NCI-H446 treated with DMSO at 0.1 percent for 48 hours (cell line): ENCODE measurements around the gene WDR4.
"Not testable (repeated sequence)": the region's sequence is repeated elsewhere in the genome, so short reads cannot be mapped to it uniquely, and the experiment has no call there.

ENCODE experiments used
- DNase-seq: peaks from one replicate; lab custom pipeline; 2025; lab: John Stamatoyannopoulos, UW

The WDR4 gene

DNA sequence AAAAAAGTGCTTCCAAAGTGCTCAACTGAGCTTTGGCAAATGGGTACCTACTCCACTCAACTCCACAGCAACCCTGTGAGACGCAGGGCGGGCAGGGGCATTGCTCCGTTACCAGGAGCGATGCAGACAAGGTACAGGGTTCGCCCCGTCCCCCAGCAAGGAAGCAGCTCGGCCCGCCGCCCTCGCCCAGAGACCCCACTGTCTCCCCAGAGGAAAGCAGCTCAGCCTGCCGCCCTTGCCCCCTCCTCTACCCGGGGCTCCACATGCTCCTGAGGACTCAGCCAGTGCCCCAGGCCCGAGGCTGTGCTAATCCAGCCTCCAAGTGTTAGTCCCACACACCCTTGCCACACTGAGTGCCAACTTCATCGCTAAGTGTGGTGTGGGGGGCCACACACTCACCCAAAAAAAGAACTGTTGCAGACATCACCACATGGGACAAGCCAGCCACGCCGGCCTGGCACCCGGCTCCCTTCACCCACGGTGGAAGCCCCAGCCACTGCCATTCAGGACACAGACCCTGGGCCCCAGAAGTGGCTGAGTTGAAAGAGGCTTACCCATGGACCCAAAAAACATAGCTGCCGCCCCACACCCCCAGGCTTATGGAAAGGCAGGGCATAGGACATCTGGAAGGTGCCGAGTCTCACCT, 26.3 kb downstream of the WDR4 start:
- DNase-seq, result no peak

DNA sequence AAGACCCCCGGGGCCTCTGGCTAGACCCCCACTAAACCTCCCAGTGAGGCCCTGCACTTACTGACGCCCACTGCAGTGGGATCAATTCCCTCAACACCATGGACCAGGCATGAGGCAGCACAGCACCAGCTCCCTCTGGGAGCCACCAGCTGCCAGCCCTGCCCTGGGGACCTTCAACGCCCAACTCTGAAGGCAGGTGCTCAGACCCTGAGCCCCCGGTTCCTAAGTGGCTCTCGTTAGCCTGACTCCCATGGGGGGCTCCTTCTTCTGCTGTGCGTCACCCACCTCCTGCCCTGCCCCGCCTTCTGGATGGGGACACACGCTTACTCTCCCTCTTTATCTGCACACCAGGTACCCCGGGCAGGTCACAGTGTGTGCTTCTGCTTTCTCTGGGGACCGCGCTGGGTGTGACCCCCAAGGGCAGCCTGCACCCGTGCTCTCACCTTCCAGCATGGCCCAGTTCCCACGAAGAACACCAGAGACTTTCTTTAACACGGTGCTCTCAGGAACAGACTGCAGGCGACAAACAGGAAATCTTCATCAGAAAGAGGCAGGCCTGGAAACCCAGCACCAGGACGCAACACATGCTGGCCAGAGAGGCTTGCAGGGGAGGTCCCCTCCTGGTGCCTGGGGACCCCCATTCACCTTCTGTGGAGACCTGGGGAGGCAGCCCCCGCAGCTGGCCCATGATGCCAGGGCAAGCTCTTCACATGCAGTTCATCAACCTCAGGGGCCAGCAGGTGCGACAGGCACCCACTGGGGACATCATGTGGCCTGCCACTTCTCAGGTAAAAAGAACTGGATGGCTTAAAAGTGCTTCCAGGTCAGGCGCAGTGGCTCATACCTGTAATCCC, 27.3 kb downstream of the WDR4 start:
- no peak for DNase-seq

DNA sequence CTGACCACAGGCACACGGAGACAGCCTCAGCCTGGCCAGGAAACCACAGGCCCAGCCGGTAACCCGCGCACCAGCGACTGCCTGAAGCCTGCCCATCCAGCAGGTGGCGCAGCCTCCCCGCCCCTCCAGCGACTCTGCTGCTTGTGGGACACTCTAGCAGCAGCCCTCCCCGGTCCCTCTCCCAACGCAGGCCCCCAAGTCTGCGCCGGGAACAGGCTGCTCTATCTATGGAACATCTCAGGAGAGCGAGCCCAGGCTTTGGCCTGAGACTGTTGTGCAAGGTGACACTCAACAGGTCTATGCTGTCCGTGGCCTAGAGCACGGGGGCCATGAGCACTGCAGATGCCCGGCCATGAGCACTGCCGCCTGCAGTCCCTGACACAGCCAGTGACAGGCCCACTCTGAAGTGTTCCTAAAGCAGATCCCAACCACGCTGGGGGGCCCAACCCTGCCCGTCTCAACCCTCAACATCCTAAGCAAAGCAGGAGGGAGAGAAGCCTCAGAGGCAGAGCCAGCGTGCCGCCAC, 28.4 kb downstream of the WDR4 start:
- DNase-seq, result no peak

DNA sequence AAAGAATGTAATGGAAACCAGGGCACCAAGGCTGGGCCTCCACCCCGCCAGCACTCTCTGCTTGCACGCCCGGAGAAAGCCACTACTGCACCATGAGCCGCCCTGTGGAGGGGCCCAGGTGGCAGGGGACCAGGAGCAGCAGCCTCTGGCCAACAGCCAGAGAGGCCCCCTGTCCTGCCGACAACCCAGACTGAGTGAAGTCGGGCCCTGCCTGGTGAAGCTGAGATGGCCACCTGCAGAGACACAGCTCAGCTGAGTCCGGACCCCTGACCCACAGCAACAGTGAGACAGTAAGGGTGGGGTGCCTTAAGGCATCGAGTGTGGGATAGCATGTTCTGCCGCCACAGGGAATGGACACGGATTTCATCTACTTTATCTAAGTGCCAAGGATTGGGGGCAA, 28.9 kb downstream of the WDR4 start:
- DNase-seq, result no peak

DNA sequence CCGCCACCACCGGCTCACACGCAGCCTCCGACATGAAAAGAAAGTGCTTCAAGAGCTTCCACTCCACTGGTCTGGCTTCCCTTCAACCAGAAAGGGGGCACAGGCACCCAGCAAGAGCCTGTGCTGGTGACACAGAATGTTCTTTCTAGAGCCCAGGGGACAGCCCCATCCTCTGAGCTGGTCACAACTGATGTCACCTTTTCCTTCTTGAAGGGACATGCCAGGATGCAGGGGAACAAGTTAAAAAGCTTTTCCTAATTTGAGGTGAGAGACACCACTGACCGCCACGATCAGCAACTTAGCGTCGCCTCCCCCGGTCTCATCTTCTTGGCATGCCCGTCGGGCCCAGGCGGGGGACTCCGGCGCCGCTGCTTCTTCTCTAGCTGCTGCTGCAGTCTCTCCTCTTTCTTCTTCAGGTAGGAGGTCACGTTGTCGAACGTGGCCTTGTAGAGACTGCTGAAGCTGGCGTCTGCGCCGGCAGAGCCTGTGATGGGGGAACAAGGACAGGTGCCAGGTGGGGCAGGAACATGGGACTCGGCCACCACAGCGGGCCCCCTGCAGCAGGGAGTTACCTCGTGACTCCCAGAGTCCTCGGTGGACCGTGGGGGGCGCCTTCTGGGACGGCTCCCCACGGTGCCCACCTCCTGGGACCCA, 29.5 kb downstream of the WDR4 start:
- DNase-seq, result no peak

DNA sequence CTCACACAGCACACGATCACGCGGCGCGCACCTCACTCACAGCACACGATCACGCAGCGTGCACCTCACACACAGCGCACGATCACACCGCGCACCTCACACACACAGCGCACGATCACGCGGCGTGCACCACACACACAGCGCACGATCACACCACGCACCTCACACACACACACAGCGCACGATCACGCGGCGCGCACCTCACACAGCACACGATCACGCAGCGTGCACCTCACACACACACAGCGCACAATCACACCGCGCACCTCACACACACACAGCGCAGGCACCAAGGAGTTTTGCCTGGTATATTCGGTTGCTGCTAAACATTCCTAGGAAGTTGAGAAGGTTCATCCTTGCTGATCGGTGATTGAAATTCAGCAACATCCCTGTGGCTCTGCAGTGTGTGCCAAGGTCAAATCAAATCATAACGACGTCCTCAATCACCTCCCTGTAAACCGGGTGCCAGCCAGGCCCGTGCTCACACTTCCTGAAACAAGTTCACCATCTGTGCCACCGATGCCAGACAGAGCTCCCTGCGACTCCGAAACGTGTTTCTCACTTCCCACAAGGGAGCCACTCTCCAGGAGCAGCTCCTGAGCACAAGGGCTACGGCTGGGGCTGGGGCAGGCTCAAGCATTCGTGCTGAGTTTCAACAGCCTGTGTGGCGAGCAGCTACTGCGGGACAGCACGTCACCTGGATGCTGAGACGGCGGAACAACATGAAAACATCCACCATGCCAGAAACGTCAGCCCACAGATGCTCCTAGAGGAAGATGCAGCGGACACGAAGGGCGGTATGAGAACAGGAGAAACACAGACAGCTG, 30.2 kb downstream of the WDR4 start:
- DNase-seq, result no peak

DNA sequence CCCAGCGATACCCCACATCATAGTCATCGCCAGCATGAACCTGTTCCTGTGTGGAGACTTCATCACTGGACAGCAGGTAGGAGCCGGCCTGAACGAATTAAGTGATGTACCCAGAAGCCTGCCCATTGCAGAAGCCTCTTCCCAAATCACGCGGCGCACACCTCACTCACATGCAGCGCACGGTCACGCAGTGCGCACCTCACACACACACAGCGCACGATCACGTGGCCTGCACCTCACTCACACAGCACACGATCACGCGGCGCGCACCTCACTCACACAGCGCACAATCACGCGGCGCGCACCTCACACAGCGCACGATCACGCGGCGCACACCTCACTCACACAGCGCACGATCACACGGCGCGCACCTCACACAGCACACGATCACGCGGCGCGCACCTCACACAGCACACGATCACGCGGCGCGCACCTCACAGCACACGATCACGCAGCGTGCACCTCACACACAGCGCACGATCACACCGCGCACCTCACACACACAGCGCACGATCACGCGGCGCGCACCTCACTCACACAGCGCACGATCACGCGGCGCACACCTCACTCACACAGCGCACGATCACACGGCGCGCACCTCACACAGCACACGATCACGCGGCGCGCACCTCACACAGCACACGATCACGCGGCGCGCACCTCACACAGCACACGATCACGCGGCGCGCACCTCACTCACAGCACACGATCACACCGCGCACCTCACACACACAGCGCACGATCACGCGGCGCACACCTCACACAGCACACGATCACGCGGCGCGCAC, 31.0 kb downstream of the WDR4 start:
- DNase-seq, result not testable (repeated sequence)

DNA sequence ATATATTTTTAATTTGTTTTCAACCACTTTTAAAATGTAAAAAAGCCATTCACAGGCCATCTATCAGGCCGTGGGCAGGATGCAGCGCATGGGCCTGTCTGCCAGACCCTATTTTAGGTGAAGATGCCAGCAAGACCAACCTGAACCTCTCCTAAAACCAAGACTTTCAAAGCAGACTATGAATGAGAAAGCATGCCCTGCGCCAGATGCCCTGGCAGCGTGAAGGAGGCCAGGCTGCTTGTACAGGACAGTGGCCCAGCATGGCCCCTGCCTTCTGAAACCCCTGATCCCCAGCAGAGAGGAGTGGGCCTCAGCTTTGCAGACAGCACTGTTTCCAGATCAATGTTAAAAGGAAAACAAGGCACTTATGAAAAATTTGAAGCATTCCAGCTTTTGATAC, 31.6 kb downstream of the WDR4 start:
- no peak for DNase-seq

DNA sequence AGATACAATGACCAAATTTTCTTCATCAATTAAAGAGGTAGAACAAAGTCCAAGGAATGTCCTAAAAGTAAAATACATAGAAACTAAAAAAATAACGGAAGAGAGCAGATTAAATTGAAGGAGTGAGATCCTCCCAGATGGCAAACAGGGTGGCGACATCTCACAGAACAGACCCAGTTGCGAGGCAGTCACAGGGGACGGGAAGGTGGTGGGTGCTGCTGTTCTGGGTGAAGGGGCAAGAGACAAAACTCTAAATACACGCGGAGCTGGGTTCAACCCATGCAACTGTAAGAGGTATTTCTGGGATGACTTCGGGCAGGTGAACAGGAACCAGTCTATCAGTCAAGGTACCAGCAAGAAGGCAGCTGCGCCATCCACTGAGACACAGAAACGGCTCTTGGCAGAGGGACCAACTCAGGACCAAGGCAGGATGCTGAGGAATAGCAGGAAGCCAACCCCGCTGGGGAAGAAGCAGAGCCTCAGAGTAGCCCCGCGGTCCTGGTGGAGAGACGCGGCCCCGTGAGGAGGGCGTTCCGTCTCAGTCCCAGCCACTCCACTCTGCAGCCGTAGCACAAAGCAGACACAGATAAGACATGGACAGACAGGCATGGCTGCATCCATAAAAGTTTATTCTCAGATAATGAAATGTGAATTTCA, 32.2 kb downstream of the WDR4 start:
- no peak for DNase-seq

DNA sequence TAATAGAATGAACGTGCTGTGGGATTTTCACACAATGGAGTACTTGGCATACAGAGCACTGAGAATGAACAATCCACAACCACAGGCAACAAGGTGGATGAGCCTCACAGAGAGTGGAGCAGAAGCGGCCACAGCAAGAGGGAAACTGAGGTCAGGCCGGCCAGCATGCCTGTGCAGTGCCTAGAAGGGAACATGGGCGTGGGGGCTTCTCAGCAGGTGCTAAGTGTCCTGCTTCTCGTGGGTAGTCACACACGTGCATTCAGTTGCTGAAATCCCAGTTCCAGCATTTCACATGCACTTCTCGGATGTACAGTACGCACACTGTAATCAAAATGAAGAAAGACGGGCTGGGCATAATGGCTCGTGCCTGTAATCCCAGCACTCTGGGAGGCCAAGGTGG, 33.1 kb downstream of the WDR4 start:
- no peak for DNase-seq

DNA sequence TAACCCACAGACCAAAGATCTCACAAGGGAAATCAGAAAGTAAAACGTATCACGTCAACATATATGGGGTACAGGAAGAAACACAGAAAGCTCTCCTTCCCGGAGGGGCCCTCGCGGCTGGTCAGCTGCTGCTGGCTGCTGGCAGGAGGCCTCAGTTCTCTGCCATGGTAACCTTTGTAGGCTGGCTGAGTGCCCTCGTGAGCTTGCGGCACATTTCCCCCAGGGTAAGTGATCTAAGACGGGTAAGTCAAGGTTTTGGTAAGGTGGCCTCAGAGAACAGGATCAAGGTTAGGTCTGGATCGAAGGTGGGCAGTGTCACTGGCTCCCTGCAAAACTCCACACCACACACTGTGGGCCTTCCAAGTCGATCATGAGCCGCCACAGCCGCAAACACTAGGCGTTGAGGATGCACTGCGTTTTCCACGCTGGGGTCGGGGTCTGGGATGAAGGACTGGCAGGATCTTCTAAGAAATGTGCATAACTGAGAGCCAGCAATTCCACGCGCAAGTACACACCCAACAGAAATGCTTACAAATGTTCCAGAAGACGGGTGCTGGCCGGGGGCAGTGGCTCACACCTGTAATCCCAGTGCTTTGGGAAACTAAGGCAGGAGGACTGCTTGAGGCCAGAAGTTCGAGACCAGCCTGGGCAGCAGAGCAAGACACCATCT, 33.9 kb downstream of the WDR4 start:
- no peak for DNase-seq

DNA sequence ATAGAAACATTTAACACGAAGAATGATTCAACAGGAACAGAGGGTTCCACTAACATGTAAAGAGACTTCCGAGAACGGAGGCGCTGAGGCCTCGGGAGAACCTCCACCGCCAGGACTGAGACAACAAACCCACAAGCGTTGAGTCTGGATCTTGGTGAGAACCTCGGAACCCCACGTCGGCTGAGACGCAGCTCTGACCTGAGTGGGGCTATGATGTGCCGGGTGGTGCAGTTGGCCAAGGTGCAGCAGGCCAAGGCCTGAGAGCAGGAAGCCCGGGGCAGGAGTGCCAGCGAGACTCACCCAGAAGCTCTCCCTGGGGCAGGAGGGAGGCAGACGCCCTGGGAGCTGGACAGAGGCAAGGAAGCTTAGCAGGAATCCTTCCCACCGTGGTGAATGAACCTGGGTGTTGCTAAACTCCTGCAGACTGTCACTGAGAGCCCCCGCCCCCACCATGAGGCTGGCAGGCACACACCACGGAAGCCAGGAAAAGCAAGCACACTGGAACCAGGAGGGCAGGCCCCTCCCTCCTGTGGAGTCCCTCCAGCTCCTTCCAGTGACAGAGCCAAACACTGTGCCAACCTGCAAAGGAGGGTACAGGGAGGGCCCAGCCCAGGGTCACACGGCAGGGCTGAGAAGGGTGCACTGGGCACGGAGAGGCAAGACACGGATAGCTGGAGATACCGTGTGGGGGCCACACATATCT, 34.8 kb downstream of the WDR4 start:
- no peak for DNase-seq

DNA sequence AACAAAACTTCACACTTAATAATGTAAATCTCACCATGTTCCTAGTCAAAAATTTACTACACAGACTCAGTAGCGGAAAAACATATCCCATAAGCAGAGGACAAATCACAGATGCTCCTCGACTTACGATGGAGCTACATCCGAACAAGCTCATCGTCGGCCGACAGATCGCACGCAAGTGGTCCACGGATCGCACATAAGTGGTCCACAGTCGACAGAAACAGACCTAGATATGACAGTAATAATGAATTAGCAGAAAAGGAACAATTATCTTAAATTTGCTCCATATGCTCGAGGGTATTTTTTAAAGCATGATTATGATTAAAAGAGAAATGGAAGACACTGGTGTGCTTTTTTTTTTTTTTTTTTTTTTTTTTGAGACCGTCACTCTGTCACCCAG, 36.3 kb downstream of the WDR4 start:
- DNase-seq, result no peak

DNA sequence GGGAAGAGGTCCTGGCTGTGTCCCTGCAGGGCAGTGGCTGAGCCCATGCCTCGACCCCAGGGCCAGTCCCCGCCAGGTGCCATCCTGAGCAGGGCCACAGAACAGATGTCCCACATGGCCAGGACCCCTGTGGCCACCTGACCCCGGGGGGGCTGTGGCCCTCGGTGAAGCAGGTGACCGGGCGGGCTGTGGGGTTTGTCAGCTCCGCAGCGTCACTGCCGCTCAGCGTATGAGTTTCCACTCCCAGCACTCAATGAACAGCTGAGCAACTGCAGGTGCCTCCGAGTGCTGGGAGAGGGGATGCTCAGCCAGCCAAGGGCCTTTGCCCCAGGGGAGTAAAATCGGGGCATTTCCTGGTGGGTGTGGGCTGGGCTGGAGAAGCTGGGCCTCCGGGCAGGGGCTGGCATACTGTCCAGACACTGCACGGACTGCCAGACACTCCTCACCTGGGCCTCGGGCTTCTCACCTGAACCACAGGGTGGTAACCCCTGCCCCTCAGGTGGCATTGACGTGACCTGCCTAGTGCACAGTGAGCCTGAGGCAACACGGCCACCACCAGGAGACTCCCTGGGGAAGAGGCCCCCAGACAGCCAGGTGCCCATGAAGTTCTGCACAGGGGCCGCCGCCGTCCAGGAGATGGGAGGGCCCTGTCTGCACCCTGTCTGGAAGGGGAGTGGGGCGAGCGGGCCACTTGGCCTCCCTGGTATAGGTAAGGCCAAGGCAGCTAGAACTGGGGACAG, 37.3 kb downstream of the WDR4 start:
- DNase-seq, result not testable (repeated sequence)

DNA sequence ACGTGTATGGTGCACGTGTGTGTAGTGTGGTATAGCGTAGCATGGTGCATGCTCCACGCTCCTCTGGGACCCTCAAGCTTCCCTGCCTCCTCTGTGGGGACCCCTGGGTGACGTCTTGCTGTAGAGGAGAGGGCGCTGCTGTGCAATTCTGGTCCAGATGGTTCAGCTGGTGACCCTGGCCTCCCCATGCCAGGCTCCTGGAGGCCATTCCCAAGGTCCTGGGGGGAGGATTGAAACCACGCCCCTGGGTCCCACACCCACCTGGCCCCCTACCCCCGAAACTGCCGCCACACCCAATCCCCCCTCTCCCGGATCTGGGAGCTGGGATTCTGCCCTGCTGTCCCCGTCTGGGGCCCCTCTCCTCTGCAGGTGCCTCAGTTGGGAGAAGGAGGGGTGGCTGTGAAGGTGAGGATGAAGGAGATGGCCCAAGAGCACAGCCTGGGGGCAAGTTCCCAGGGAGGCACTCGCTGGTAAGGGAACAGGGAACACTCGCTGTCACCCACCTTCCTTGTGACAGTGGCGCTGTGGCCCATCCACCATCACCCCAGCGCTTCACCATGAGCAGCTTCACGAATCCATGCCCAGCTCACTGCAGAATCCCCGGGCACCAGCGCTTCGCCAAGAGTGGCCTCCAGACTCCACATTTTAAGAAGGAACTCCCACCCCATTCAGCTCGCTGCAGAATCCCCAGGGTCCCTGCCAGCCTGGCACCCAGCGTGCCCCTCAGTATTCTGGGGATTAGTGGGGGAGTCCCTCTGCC, 38.0 kb downstream of the WDR4 start:
- no peak for DNase-seq

DNA sequence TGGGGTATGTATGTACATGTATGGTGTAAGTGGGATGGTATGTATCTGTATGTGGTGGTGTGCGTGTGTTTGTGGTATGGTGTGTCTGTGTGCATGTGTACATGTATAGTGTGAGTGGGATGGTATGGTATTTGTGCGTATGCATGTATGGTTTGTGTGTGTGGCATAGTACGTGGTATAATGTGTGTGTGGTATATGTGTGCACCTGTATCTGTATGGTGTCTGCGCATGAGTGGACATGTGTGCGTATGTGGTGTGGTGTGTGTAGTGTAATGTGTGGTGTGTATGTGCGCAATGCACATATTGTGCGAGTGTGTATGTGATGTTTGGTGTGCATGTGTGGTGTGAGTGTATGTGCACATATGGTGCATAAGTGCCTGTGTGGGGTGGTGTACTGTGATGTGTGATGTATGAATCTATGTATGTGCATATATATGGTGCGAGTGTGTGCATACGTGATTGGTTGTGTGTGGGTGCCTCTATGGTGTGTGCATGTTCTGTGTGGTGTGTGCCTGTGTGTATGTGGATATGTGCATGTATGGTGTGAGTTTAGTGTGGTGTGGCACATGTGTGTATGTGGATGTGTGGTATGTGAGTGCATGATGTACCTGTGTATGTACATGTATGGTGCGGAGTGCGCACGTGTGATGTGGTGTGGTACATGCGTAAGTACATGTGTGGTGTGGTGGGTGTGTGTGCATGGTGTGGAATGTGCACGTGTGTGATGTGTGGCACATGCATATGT, 38.8 kb downstream of the WDR4 start:
- DNase-seq, result no peak
